VCaP (cell line): ENCODE results near the gene RNF114.

Experiments
- H3K27ac ChIP-seq: fragments of 450-650 bp; 2 replicates; pipeline ENCODE4 v1.5.1; 2017
- CTCF ChIP-seq: fragments of 450-650 bp; conservative IDR thresholded peaks from 2 replicates; pipeline ENCODE4 v1.5.1; 2017; ENCODE audit warnings: mild to moderate bottlenecking, moderate library complexity

The RNF114 gene

GRCh38 chr20:49936153-49937026, at the start of gene RNF114:
TSS of gene RNF114 (plus strand) at chr20:49936397. CDS start at chr20:49936413, 16 bp downstream.
- TF ChIP-seq CTCF: no peak
- H3K27ac ChIP-seq: peak within 1 kb of the TSS; percentile 92

GRCh38 chr20:49886571-49887213, 49.5 kb upstream of the RNF114 start:
- no peak for TF ChIP-seq CTCF
- no peak overlapping the region for H3K27ac ChIP-seq

DNA sequence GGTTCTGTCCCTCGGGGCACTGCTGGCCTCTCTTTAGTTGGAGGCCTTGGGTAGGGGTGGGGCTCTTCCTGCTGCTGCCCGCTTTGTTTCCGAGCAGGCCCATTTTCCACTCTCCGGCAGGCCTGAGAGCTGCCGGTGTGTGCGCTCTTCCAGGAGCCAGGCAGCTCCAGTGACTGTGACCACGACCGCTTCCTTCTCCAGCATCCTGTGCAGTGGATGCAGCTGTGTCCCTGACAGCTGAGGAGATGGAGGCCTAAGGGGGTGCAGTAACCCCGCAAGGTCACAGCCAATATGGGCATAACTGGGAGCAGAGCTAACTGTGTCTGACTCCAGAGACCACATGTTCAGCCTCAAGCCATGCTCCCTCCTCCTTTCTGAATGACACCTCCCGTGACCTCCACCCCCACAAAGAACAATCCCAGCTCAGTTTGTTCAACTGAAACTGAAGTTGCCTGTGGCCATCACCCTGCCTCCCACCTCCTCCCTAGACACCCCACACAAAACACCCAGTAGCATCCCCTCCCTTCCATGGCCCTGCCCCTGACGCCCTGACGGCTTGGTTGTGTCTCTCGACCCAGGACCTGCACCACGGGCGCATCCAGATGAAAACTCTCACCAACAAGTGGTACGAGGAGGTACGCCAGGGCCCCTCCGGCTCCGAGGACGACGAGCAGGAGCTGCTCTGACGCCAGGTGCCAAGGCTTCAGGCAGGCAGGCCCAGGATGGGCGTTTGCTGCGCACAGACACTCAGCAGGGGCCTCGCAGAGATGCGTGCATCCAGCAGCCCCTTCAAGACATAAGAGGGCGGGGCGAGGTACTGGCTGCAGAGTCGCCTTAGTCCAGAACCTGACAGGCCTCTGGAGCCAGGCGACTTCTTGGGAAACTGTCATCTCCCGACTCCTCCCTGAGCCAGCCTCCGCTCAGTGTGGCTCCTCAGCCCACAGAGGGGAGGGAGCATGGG, 48.7 kb upstream of the RNF114 start:
- H3K27ac ChIP-seq: no peak overlapping the region
- no peak for TF ChIP-seq CTCF

- TF ChIP-seq CTCF: peak; percentile 94
- H3K27ac ChIP-seq: peak overlapping the region; percentile 32; the same call in 1 of the 2 replicates
Observed at GRCh38 chr20:49888212-49889000, 47.8 kb upstream of the RNF114 start.

DNA sequence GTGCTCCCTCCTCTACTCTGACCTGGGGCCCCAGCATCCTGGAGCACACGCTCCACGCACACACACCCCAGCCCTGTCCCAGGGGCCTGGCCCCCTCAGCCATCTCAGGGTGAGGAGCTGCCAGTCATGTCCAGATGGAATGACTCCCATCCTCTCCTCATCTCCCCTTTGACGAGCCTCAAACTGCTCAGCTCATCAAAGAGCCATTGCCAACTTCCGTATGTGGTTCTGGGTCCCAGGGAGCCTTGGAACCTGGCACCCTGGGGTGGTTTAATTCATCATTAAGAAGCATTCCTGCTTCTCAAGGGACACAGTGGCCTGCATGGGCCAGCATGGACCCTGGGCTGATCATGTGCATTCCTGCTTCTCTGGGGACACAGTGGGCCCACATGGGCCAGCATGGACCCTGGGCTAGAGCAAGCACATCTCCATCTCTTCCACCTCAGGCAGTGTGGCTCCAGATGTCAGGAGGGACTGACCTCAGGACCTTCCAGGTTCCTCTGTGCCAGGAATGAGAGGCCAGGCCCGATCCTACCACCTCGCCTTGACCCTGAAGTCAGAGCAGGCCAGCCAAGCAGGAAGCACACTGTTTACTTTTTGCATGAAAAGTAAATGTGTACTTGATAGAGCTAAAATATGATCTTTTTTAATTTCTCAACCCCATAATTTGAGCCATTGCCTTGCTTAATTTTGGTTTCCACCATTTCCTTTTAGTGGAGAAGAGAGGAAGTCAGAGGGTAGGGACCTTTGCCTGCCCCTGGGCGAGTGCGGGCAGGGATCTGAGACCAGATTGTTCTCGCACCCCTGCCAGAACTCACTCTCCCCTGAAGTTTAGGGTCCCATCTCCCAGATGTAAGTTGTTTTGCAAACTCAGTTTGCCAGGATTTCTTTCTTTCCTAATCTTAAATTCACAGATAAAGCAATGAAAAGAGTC, 46.9 kb upstream of the RNF114 start:
- H3K27ac ChIP-seq: peak overlapping the region; percentile 32; the same call in 1 of the 2 replicates
- TF ChIP-seq CTCF: no peak

DNA sequence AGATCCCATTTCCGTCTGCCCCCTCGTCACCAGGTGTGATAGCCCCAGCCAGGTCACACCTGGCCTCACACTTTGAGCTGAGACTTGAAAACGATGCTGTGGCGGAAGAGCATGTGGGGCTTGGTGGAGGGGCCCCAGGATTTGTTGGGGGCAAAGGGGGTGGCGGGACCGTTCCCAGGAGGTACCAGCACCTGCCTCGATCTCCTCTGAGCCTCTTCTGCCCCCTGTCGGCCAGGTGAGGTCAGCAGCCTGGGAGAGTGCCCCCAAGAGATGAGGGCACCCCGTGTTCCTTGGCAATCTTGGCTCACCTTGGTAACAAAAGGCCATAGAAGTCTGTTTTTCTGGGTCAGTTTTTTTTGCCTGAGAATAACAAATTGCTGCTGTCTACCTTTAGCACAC, 46.3 kb upstream of the RNF114 start:
- peak overlapping the region; percentile 32; the same call in 1 of the 2 replicates for H3K27ac ChIP-seq

More for the DNA sequence above, 46.3 kb upstream of the RNF114 start:
- TF ChIP-seq CTCF: peak; percentile 60
